ENCODE data around the gene VTI1A.
A peak's percentile ranks its signal among the peaks of the same experiment; 100 is the strongest.

The VTI1A gene

DNA sequence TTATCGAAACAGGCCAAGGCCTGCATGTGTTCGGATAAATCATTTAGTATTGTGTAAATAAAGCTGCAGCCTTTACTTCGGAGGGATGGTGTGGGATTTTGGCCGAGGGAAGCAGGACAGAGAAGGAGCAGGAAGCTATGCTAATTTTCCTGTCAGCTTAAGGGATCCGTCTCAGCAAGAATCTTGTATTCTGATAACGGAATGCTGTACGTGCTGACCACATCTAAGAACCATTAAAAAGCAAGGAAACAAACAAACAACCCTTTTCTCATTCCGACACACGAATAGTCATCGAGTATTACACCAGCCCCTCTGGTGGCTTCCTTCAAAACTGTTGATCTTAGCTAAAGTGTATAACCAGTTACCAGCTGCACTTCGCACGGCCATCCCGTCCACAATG, 369.9 kb downstream of the VTI1A start:
- DNase-seq: no peak

DNA sequence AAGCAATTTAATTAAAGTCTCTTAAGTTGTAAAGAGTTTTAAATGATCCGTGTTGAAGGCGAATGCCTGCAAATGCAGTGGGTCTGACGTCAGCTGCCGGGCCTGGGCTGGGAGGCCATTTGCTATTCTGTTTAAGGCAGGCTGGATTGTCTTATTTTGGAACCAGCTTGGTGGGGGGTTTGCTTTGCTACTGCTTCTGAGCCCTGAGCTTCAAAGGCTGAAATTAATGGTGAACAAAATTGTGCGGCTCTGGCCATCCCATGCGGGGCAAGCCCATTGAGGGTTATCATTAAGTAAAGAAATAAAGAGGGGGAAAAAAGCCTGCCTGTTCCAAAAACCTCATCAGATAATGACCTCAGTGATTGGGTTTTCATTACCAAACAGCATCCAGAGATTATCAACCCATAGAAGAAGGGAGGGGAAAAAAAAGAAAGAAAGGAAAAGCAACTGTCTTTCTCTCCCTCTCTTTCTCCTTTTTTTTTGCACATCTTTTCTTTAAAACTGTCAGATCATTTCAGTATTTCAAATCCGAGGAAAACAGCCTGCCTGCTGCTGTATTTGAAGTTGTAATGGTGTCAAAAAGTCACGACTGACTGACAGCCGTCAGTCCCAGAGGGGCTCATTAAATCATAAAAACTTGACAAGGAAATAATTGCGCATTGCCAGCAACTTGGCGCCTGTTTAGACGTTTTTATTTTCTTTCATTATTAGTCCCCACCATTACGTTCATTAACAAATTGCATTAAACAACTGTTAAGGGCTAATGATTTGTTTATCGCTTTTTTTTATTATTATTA, 371.2 kb downstream of the VTI1A start:
- DNase-seq: peak; percentile 24

DNA sequence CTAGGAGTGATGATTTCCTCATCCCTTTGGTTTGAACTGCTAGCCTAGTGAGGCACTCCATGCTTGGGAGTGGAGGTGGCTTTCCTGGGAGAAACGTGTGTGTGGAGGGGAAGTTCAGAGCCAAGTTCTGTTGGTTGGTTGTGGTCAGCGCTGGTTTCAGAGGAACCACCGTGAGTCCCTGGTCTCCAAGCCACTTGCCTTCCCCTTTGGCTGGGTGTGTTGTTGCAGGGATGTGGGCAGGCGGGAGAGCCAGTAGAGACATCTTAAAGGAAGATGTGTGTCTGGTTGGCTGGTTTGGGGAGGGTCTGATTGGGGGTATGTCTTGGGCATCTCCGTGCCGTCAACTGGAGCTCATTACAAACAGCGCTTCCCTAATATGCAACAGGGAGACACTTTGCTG, 372.2 kb downstream of the VTI1A start:
- DNase-seq: no peak

DNA sequence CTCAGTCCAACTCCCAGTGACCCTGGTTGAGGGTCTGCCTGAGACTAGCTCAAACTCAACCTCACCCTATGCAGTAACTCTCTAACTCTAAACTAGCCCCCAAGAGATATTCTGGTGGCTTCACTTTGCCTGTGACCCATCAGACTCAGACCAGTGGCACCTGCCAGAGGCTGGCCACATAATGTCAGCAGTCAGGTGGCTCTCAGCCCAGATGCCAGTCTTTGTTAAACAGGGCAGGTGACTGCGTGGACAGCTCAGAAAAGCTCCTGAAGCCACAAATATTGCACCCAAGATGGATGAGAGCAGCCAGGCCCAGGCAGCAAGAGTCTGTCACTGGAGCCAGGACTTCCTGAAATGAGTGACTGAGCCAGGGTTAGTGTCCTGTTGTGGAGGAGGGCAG, 373.3 kb downstream of the VTI1A start:
- no peak for DNase-seq

DNA sequence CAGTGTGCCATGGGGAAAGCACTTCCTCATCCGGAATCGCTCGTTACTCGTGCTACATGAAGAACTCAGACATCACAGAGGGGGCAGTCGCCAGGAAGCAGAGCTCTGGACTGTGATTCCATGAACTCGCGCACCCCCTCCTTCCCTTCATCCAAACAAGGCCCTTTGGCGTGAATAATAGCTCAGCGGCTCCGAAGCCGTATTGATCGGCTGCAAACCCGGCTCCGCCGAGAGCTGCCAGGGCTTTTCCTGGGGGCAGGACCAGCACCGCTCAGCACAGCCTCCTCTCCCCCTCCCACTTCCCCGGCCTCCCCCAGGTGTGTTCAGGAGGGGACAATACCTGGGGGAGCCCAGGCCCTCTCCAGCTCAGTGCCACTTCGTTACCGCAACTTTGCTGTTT, 374.0 kb downstream of the VTI1A start:
- no peak for DNase-seq

DNA sequence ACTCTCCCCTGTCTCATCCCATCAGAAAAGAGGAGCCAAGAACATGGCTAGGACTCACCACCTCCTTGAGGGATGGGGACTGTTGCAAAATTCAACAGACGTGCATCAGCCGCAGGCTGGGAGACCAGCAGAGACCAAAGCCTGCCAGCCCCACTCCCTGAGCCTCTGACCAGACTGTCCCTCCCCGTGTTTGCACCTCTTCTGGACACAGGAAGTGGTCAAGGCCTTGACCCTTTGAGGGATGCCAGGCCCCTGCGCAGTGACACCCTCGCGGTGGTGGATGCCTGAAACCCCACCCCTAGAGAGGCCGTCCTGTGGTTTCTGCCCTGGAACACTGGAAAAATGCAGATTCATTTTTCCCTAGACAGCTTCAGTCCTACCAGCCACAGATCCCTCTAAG, 374.6 kb downstream of the VTI1A start:
- no peak for DNase-seq

DNA sequence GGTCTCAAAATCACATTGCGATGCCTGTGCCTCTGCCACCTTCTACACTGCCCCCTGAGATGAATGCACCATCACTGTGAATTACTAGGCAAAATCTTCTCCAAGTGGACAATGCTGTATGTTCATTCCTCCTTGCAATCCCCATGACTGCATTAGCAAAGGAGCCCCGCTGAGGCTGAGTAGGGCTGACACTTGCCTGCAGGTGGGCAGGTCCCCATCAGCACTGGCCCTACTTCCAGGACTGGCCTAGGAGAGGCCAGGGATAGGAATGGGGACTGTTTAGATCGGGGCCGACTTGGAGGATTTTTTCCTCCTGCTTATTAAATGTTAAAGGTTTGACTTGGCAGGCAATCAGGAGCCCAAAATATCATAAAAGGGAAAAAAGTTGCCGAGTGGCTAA, 376.0 kb downstream of the VTI1A start:
- DNase-seq: no peak

DNA sequence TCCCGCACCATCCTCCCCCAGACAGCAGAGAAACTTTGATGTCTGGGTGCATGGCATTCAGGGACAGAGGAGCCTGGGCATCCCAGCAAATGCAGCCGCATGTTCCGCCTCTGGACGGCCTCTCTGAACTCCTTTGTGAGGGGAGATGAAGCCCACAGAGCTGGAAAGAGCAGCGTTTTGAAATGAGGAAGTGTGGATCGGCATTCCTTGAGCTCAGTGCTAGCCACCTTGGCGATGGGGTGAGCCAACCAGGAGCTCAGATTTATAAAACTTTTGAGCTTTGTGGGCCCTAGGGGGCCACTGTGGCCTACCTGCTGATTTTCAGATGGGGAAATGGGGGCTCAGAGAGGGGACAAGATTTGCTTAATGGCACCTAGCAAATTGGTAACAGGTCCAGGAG, 376.6 kb downstream of the VTI1A start:
- DNase-seq: no peak

DNA sequence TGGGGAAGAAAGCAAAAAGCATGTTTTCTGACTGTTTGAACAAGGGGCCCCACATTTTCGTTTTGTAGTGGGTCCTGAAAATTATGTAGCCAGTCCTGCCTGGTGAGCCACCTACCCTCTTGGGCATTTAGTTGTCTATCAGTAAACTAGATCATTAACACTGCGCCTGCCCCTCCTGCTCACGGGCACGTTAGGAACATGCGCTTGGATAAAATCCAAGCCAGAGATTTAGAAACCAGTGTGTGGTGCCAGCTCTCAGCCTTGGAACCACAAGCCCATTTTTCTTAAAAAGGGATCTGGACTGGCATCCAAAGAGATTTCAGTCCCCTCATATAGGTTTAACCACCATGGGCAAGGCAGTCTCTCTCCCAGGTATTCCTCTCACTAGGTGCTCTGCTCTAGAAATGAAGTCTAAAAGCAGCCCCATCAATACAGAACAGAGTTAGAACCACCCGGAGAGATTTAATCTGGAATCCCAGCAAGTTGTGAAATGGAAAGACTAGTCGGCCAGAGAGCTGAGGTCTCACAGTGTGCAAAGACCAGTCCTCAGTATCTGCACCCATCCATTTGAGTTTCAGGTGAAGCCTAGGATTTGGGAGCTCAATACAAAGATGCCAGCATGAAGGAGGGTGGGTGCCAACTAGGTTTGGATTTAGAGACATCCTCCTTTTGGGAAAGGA, 379.1 kb downstream of the VTI1A start:
- DNase-seq: no peak

DNA sequence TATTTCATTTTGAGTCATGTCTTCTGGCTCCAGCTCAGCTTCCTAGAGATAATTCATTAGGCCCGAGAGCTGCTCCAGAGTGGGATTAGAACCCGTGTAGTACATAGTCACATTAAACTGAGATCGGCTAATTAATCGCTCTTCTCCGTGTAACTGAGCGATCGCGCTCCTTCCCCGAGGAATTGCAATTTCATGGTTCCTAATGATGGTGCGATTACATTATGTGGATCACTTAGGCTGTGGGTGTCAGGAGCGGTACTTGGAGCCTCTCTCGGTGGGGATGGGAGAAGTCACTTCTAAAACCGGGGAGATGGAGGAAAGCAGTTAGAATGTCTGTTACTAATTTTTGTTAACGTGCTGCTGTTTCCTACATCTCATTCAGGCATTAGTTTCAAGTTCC, 380.1 kb downstream of the VTI1A start:
- no peak for DNase-seq

DNA sequence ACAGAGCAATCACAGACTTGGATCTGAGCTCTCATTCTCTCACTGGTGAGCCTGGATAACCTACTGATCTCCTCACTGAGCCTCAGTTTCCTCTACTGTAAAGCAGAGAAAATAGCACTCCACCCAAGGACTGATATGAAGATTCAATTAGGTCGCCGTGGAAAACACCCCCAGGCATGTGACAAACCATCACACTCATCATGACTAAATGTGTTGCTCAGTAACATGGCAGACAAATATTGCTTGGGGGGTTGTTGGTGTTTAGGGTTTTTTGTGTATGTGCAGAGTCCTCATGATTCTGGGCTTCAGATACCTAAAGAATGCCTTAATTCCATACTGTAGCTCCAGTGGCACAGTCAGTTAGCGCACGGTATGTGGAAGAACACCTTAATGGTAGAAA, 380.9 kb downstream of the VTI1A start:
- no peak for DNase-seq

DNA sequence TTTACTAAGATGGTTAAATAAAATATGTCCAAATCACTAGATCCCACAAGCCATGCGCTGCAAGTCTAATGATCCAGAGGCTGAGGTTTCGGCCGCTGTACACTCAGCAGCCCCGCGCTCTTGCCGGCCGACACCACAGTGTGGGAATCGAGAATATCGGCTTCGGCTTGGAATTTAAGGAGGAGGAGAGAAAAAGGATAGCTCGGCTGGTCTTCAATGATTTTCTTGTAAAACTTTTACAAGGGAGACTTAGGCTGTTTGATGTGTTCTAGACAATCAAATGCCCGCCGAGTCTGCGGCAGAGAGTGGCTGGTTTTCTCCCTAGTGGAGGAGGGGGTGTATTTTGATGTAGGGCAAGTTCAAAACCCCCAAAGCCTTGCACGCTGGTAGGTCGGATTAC, 384.8 kb downstream of the VTI1A start:
- no peak for DNase-seq

DNA sequence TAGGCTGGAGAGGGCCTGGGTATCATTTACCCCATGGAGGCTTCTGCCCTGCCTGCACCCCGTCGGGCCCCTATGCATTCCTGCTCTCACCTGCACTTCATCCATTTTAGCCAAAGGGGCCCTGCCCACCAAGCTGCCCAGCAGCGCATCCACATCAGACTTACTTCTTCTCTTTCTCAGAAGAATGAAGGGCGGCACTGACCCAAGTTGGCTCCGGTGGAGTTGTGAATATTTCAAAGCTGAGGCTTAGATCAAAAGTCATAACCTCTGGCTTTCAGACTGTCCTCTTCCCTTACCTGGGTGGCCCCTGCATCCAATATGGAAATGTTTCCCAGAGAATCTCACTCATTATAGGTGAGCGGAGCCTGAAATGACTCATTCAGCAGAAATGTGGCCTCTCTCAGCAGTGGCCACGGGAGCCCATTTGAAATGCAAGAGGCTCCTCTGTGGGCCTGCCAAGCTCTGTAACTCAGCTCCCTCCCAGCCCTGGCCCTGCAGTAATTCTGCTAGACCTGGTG, 385.4 kb downstream of the VTI1A start:
- no peak for DNase-seq

DNA sequence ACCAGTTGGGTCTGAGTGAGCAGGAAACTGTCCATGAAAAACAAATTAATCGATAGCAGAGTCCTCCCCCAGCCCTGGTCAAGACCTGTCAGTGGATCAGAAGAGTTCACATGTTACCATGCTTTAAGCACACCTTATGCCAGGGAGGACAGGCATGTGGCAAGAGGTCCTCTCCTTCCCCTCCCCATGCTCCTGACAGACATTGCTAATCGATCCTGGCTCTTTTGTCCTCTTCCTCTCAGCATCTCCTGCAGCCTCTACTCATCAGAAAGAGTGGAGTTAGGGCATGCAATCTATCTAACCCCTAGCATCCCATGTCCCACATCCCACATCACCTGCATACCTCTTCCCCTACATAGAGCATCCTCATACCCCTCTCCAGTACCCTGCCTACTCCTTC, 385.9 kb downstream of the VTI1A start:
- no peak for DNase-seq

DNA sequence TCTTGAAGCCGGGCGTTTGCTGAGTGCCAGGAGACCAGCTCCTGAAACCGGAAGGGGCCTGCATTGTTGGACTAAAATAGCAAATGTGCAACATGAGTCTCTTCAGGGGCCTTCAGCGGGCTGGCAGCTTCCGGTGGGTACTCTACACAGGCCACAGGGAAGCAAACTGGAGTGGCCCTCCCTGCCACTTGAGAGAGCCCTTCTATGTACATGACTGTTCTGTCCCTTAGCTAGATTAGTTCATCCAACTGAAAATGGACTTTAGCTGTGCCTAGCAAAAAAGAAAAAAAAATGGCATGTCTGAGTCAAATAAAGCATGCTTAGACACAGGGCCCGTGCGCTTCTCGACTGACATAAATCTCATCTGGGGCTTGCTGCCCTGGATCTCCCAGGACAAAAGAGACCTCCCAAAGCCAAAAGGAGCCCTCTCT, 387.8 kb downstream of the VTI1A start:
- DNase-seq: peak; percentile 35

DNA sequence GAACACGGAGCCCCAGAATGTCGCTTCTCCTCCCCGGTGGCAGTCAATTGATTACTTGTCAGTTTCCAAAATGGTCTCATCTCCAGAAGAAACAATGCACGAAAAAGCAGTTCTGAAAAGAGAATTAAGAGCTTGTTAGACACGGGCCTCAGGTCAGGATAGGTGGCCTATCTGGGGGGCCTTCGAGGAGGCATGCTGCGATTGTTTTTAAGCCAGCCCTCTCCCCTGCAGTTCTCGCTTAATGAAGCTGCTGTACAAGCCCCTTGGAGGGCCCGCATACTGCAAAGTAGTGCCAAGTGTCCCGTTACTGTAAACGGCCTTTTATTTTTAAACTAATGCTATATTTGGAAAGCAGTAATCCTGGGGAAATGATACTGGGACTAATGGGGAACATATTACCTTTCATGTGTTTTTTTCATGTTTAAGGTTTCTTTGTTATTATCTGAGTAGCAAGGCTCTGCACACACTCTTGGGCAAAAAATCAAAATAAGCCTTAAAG, 388.3 kb downstream of the VTI1A start:
- no peak for DNase-seq

DNA sequence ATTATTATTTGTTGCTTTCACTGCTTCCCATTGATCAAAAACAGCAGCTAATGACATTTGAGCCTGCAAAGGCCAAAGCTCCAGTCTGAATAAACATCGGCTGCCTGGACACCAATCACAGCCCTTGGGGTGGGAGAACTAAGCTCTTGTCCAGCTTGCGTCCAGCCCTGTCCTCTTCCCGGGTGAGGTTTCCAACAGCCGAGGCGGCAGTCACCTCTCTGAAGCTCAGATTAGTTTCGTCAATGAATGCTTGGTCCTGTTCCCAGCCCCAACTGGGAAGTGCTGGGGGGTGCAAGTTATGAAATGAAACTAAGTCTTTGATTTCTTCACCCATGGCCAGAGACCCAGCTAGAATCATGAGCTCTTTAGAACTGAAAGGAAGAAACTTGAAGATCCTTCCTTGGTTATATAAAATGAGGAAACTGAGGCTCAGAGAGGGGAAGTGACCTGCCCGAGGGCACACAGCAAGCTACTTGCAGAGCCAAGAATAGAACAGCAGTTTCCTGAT, 389.0 kb downstream of the VTI1A start:
- DNase-seq: no peak

DNA sequence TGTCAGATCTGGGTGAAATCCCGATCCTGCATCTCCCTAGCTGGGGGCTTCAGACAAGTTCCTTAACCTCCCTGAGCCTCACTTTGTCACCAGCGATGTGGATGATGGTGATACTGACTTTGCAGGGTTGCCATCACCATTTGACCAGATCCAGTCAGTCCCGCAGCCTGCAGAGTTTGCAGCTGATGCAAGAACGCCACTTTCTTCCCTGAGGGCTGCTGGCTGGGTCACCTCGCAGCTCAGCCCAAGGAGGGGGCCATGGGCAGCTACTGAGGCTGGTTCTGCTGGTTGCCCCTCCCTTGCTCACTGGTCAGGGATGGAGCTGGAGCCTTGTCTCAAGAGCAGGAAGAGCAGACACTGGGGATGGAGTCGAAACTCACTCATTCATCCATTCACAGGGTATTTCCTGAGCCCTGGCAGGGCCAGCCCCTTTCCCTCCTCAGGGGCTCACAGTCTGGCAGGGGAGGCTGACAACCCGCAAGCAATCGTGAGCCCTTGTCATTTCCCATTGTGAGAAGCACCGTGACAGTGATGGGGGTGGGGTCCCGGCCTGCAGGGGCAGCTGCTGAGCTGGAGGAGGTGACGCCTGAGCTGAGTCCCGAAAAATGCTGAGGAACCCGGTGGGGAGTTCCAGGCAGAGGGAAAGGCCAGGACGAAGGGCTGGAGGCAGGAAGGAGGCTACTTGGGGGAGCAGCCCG, 391.9 kb downstream of the VTI1A start:
- no peak for DNase-seq

DNA sequence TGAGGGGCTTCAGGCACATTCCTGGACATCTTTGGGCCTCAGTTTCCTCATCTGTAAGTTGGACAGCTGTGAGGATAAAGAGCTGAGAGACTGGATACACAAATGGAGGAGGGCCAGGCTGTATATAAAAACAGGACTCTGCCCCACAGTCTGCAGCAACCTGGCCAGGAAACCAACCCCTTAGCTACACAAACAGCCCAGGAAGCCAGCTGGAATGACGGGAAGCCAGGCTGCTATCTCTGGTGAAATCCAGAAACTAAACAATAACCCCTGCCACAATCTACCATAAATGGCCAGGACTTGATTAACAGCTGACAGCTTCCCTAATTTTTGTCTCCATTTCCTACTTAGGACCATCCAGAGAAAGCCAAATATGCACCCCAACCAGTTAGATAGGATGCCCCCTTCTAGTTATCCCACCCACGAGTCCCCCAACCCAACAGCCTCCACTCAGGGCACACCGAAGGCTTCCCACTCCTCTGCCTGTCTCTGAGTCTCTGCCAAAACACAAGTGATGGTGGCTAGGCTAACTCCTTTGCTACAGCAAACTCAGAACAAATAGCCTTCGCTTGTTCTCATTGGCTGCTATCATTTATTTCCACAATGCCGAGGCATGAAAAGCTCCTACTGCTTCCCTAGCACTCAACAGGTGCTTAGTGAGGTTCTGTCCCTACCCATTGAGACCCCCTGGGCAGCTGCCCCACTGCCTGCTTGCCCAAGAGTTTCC, 393.1 kb downstream of the VTI1A start:
- no peak for DNase-seq

DNA sequence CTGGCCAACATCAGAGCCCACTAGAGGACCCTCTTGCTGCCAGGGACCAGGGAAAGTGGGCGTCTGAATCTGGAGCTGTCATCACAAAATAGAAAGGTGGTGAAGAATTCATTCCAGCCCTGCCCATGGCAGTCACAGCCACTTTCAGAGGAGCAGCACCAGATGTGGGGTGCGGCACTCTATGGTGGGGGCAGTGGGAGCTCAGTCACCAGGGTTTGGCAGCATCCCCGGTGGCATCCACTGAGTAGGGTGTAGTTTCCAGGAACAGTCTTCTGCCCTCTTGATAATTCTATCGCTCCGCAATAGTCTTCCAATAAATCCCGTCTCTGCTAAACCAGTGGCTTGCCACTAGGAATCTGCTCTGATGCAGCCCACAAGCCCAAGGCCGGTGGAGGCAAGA, 394.5 kb downstream of the VTI1A start:
- no peak for DNase-seq

DNA sequence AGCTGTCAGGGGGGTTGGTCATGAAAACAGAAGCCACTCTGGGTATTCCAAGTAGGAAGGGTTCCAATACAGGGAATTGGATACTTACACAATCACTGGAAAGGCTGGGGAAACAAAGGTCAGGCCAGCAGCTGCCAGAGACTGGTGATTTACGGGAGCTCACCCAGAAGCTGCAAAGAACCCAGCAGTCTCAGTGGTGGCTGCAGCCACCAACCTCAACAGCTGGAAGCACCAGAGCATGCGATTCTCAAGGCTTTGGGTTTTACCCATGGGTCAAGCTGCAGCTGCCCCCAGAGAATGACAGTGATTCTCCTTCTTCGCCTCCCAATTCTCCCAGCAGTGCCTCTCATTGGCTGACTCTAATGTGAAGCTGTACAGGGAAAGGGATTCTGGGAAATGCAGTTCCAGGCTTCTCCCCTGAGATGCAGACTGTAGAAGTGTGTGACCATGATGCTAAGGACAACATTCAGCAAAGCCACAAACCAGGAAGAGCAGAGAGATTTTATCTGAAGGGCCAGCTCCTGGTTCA, 395.9 kb downstream of the VTI1A start:
- DNase-seq: no peak

DNA sequence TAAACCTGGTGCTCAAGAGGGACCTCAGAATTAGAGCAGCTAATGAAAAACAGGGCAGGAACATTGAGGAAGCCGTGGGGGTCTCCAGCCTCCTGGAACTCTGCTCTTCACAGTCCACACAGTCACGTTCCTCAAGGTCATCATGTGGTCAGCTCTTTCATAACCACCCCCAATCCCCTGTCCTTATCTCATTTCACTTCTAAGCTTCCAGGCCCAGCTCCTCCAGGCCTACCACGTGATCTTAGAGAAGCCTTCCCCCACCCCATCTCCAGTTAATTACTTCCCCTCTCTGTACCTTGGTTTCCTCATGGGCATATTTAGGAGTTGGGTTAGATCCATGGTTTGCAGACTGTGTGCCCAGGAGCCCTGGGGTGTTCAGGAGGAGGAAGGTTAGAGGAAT, 396.6 kb downstream of the VTI1A start:
- DNase-seq: no peak

Data from DMS79 treated with DMSO at 0.1 percent for 48 hours (cell line).